Measurements from ENCODE around the gene SMC5.

Gene SMC5

GRCh38 chr9:70283848-70284247 lies 25.1 kb downstream of the SMC5 start:
- TF ChIP-seq, protein P1, sequence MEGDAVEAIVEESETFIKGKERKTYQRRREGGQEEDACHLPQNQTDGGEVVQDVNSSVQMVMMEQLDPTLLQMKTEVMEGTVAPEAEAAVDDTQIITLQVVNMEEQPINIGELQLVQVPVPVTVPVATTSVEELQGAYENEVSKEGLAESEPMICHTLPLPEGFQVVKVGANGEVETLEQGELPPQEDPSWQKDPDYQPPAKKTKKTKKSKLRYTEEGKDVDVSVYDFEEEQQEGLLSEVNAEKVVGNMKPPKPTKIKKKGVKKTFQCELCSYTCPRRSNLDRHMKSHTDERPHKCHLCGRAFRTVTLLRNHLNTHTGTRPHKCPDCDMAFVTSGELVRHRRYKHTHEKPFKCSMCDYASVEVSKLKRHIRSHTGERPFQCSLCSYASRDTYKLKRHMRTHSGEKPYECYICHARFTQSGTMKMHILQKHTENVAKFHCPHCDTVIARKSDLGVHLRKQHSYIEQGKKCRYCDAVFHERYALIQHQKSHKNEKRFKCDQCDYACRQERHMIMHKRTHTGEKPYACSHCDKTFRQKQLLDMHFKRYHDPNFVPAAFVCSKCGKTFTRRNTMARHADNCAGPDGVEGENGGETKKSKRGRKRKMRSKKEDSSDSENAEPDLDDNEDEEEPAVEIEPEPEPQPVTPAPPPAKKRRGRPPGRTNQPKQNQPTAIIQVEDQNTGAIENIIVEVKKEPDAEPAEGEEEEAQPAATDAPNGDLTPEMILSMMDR (conservative IDR thresholded peaks at IDR 0.05): no peak
- no peak for TF ChIP-seq ZFX (IDR thresholded peaks at IDR 0.05)
- H3K27ac ChIP-seq: no peak overlapping the region

GRCh38 chr9:70285246-70285645 lies 26.5 kb downstream of the SMC5 start:
- no peak overlapping the region for H3K27ac ChIP-seq
- TF ChIP-seq ZFX (IDR thresholded peaks at IDR 0.05): no peak

DNA sequence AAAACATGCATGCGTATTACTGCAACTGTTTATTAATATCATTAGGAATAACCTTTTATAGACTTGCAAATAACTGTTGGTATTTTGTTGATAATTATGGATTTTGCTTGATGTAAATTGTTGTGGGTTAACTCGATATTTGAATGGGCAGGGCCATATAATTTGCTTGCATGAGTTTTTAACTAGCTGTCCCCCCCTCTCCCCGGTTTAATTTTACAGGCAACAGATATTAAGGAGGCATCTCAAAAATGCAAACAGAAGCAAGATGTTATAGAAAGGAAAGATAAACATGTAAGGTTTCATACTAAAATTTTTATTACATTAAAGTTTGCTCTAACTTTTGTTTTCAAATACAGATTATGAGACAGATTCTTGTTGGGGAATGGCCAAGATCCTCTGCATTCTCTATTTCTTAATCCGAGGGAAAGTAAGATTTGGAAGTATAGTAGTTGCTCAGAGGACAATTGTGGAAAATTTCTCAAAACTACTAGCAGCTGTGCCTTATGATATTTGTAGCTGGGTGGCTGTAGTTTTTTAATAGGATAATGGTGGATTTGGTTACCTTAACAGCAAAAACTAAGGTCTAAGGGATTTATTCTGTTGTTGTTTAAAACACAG lies 27.3 kb downstream of the SMC5 start:
- TF ChIP-seq, protein P1 (conservative IDR thresholded peaks at IDR 0.05): no peak
- no peak for TF ChIP-seq ZFX (IDR thresholded peaks at IDR 0.05)

GRCh38 chr9:70290626-70291025 lies 31.8 kb downstream of the SMC5 start:
- H3K27ac ChIP-seq: no peak overlapping the region
- TF ChIP-seq, protein P1 (conservative IDR thresholded peaks at IDR 0.05): no peak

More for the DNA sequence above, 27.3 kb downstream of the SMC5 start:
- H3K27ac ChIP-seq: no peak overlapping the region

DNA sequence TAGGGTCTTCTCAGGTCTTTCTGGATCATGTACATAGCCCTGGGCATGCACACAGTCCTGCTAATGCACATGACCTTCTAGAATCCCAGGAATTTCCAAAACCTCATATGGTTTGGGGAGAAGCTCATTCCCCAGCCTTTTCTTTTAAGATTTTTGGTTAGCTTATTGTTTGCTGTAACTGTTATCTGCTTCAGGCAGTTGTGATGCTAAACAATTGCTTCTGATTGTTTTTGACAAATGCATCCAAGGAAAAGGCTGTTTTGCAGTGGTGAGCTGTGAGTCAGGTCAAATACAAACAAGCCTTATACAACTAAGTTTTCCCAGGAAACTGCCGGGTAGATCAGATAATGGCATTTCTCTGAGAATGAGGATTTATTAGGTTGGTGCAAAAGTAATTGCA lies 32.7 kb downstream of the SMC5 start:
- H3K27ac ChIP-seq: no peak overlapping the region
- TF ChIP-seq ZFX (IDR thresholded peaks at IDR 0.05): no peak
- TF ChIP-seq, protein P1 (conservative IDR thresholded peaks at IDR 0.05): no peak

DNA sequence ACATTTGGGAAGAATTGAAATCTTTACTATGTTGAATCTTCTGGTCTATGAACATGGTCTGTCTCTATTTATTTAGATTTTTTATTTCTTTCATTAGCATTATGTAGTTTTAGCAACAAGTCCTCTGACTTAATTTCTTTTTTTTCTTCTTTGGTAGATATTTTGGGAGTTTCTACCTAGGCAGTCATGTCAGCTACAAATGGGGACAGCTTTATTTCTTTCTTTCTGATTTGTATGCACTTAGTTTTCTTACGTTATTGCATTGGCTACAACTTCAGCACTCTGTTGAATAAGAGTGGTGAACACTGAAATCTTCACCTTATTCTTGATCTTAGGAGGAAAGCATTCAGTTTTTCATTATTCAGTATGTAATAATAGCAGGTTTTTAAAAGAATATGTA lies 33.5 kb downstream of the SMC5 start:
- H3K27ac ChIP-seq: no peak overlapping the region
- TF ChIP-seq ZFX (IDR thresholded peaks at IDR 0.05): no peak
- TF ChIP-seq, protein P1 (conservative IDR thresholded peaks at IDR 0.05): no peak

GRCh38 chr9:70293214-70293613 lies 34.4 kb downstream of the SMC5 start:
- no peak overlapping the region for H3K27ac ChIP-seq
- TF ChIP-seq, protein P1 (conservative IDR thresholded peaks at IDR 0.05): no peak

DNA sequence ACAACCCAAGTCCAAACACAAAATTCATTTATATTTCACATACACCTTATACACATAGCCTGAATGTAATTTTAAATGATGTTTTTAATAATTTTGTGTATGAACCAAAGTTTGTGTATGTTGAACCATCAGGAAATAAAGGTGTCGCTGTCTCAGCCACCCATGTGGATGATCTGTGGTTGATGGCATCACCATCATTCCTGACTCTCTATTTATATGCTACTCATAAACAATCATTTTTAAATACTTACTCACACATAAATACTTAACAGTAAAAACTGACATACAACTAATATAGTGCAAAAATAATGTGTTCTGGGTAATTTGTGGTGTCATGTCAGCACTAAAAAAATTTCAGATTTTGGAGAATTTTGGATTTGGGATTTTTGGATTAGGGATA lies 38.4 kb downstream of the SMC5 start:
- no peak overlapping the region for H3K27ac ChIP-seq
- no peak for TF ChIP-seq ZFX (IDR thresholded peaks at IDR 0.05)
- TF ChIP-seq, protein P1 (conservative IDR thresholded peaks at IDR 0.05): no peak

All from C4-2B (cell line).